HG03139 (cell line): Measurements from ENCODE around the gene IGSF3.

ENCODE experiments used
- ATAC-seq: cut with Tn5 transposase; IDR thresholded peaks from one replicate; pipeline ENCODE4 v1.9.1; 2021; ENCODE audit not compliant: unreplicated experiment

IGSF3 gene

DNA sequence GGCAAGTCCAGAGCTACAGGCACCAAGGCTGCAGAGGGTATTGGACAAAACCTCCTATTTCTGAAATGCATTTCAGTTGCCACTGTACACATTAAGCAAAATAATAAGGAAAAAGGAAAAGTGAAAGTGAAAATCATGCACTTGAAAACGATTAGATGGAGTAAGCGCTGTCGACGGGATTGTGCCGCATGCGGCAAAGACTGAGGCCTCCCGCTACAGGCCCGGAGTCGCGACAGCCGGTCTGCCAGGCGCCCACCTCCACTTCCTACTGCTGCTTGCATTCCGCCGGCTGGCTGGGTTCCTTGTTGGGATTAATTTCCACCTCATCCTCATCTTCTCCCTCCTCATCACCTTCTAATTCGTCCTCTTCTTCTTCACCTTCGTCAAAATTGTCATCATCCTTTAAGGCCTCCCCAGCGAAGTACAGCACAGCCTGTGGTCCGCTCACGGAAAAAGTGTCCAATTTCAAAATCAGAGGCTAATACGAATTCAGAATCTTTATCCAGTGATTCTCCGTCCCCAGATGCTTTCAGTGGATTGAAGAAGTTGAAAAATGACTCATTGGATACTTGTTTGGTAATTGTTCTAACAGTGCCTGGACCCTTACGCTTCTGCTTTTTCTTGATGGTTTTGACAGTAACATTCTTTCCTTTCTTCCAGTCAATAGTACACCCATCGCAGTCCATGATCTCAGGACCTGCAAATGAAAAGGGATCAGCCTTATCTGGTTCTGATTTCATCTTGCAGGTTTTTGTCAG is 134.7 kb downstream of the IGSF3 start:
- ATAC-seq = no peak

DNA sequence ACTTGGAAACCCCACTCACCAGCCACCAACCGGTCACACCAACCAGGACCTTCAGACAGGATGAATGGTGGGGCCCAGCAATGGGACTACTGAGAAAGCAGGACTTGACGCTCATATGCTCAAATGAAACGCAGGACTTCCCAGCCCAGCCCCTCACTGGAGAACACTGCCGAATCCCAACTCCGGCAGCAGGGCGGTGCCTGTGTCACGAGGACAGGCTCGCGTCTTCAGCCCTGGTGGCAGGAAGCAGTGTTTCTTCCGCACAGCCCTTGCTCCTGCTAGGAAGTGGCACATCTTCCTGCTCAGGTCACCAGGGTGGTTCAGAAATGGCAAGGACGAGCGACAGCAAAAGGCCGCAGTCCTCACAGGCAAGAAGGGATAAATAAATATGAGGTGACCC is 135.6 kb downstream of the IGSF3 start:
- ATAC-seq = no peak

GRCh38 chr1:116529681-116530080 is 137.9 kb downstream of the IGSF3 start:
- no peak for ATAC-seq

- ATAC-seq = no peak
These were observed 138.3 kb downstream of the IGSF3 start for GRCh38 chr1:116529199-116529631.

GRCh38 chr1:116528329-116529083 is 139.0 kb downstream of the IGSF3 start:
- ATAC-seq = no peak

GRCh38 chr1:116525440-116525839 is 142.1 kb downstream of the IGSF3 start:
- no peak for ATAC-seq
